ENCODE data around the gene KLHDC7B. TPM values are rescaled to one million over a fixed set of nuclear protein-coding genes. Genes with fewer than 3 reads are reported as not detected.
A peak's percentile ranks its signal among the peaks of the same experiment; 100 is the strongest.

KLHDC7B gene
- total and polyA plus RNA-seq, 10 of the 15 experiments (the other 5 are each of a cell fraction or from before 2014, with no cell fraction given), result 0.05 to 2.2 (median 0.93) TPM; not detected in 2

GRCh38 chr22:50525104-50525857 lies 20.4 kb upstream of the KLHDC7B start, which contains the start of gene SCO2:
TSS of gene SCO2 (minus strand) at chr22:50525598. CDS start at chr22:50524411, 1,187 bp downstream.
- ChIA-PET CTCF (interaction anchor here (0.6 to 3.5 kb wide), 30 partner anchors 8 to 249 kb away, joined by 3 to 38 read pairs (median 4); partner anchors contain the start of genes ARSA, KLHDC7B, LMF2 and NCAPH2), POLR2A (interaction anchor here (0.5 to 6.5 kb wide), 19 partner anchors 10 to 211 kb away, joined by 3 to 232 read pairs (median 5); partner anchors contain the start of genes KLHDC7B, LMF2, NCAPH2 and SYCE3), RAD21 (ENCODE audit: unreplicated experiment) (interaction anchor here (0.6 to 6.3 kb wide), 24 partner anchors 8 to 284 kb away, joined by 3 to 106 read pairs (median 4); partner anchors contain the start of genes CHKB, LMF2, NCAPH2 and SYCE3), SMC1A (ENCODE audit: uncharacterized antibody, unreplicated experiment) (interaction anchor here (0.7 to 5.8 kb wide), 17 partner anchors 10 to 274 kb away, joined by 3 to 58 read pairs (median 6); partner anchors contain the start of genes CHKB, HDAC10, LMF2 and NCAPH2)
- Histone ChIP-seq H3K4me1 (ENCODE audit: control insufficient read depth, insufficient read depth, low read length) (peaks cover 16% of the 10 kb centered on the region), H3K27me3 (replicated peaks in 1 of 2; ENCODE audit: control insufficient read depth in 2 of 2, insufficient read depth in 2 of 2, low read length in 1 of 2) (no peaks in the 10 kb centered on the region), H4K20me1 (ENCODE audit: control insufficient read depth, insufficient read depth) (no peaks in the 10 kb centered on the region), H3K79me2 (ENCODE audit: control insufficient read depth, insufficient read depth, low read length) (peaks cover 51% of the 10 kb centered on the region), H3K4me3 (peak within 1 kb of the TSS; percentile 74), H3K9me3 (replicated peaks; ENCODE audit: control insufficient read depth, insufficient read depth, low read length) (no peaks in the 10 kb centered on the region), H3K36me3 (ENCODE audit: control insufficient read depth in 2 of 2, insufficient read depth in 2 of 2, low read length in 1 of 2) (peaks cover 5 to 31% of the 10 kb centered on the region in 2 experiments; a peak in 3 of 4 replicates), H3K4me2 (ENCODE audit: control insufficient read depth, insufficient read depth) (peak within 1 kb of the TSS; percentile 99), H3K27ac (ENCODE audit: control insufficient read depth, insufficient read depth) (peak within 1 kb of the TSS; percentile 94), H2AFZ (ENCODE audit: control insufficient read depth, low read depth, low read length) (peak within 1 kb of the TSS; percentile 55), H3K9ac (ENCODE audit: control insufficient read depth, insufficient read depth, low read length) (peak within 1 kb of the TSS; percentile 94)
- ATAC-seq (peak; percentile 54), FAIRE-seq (peak; percentile 94), DNase-seq (ENCODE audit: low read depth, low spot score) (peak; percentile 89)
- no TSS peak for BruUV-seq (replicated peaks)
- WGBS (ENCODE audit: insufficient coverage, insufficient replicate concordance, low lambda C conversion rate, missing lambda C conversion rate), result under 1% methylated on average over 84 of the region's 84 CpGs
- intact Hi-C loops (cut with micrococcal nuclease; ENCODE audit: unreplicated experiment) (loop anchor here (5.0 kb wide), 2 partner anchors 37 to 57 kb away; partner anchors contain the start of genes CHKB and SYCE3), in situ Hi-C loops (cut with MboI) (loop anchor here (5.0 kb wide), 1 partner anchor 97 kb away; no protein-coding TSS in a partner anchor)
- TF ChIP-seq SIN3A (IDR thresholded peaks at IDR 0.05; ENCODE audit: low read depth, low read length), result no peak; the same call in 1 of the 2 replicates
- TF ChIP-seq BRCA1 (IDR thresholded peaks at IDR 0.05; ENCODE audit: low read depth, low read length), result no peak
- no peak for TF ChIP-seq NFYA (IDR thresholded peaks at IDR 0.05; ENCODE audit: borderline replicate concordance, low read depth, low read length)
- peak; percentile 69 for TF ChIP-seq RELA (IDR thresholded peaks at IDR 0.05; ENCODE audit: borderline replicate concordance, partially characterized antibody)
- TF ChIP-seq JUNB (IDR thresholded peaks at IDR 0.05), result no peak
- TF ChIP-seq ZNF24 (IDR thresholded peaks at IDR 0.05), result no peak
- TF ChIP-seq CBFB (IDR thresholded peaks at IDR 0.05; ENCODE audit: low read depth), result peak; percentile 69
- no peak for TF ChIP-seq CUX1 (IDR thresholded peaks at IDR 0.05; ENCODE audit: insufficient replicate concordance, low read depth, low read length)
- no peak for TF ChIP-seq BCLAF1 (IDR thresholded peaks at IDR 0.05)
- TF ChIP-seq ATF3 (IDR thresholded peaks at IDR 0.05; ENCODE audit: borderline replicate concordance, extremely low read depth, low read depth, low read length), result peak; percentile 82; the same call in 1 of the 2 replicates
- TF ChIP-seq RB1 (IDR thresholded peaks at IDR 0.05; ENCODE audit: borderline replicate concordance), result peak; percentile 78; the same call in 1 of the 2 replicates
- TF ChIP-seq RFX5 (IDR thresholded peaks at IDR 0.05; ENCODE audit: low read depth, low read length), result no peak
- no peak; the same call in 1 of the 2 replicates for TF ChIP-seq NR2C1 (IDR thresholded peaks at IDR 0.05)
- TF ChIP-seq MEF2A (IDR thresholded peaks at IDR 0.05; ENCODE audit: insufficient read depth, low read depth, low read length), result no peak

Data from GM12878 (cell line).